Right kidney (tissue), 1 donor: Measurements from ENCODE around the gene GNAO1.

Experiments used
- DNase-seq: peaks from one replicate; pipeline ENCODE4 v3.0.0-alpha.2; 2016

Gene GNAO1

DNA sequence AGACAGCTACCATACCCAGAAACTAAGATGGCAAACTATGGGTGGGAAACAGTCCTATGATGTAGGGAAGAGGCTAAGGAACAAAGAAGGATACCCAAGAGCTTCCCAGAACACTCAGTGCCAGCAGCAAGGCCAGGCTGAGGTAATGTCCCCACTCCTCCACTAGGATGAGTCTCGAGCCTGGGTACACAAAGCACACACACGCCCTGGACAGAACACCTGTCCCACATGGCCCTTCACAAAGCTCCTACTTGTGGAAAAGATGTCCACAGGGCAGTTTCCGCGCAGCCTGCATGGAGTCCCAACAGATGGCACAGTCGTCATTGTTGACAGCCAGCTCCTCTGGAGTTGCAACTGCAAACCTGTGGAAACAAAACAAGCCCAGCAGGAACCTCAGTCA, 210.2 kb downstream of the GNAO1 start:
- DNase-seq = no peak

DNA sequence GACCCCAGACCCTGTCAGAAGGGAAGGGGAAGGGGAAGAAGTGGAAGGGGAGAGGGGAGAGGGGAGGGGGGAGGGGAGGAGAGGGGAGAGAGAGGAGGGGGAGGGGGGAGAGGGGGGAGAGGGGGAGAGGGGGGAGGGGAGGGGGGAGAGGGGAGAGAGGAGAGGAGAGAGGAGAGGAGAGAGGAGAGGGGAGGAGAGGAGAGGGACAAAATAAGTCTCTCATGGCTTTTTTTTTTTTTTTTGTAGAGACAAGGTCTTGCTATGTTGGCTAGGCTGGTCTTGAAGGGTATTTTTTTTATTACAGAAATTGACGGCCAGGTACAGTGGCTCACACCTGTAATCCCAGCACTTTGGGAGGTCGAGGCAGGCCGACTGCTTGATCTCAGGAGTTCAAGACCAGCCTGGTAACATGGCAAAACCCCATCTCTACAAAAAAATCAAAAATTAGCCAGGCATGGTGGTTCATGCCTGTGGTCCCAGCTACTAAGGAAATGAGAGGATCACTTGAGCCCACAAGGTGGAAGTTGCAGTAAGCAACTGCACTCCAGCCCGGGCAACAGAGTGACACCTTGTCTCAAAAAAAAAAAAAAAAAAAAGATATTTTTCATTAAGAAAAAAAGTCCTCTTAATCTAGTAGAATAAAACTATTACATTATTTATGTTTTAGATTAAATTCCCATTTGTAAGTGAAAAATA, 214.8 kb downstream of the GNAO1 start:
- no peak for DNase-seq
